ENCODE results near the gene RPH3AL. TPM values are rescaled to one million over a fixed set of nuclear protein-coding genes. Genes with fewer than 3 reads are reported as not detected.
"Not testable (repeated sequence)": the region's sequence is repeated elsewhere in the genome, so short reads cannot be mapped to it uniquely, and the experiment has no call there.

RPH3AL gene
- total RNA-seq, 4 donors from 2014 or later: 31.4 to 92.4 (median 48.6) TPM

GRCh38 chr17:376936-377863 lies 24.6 kb upstream of the RPH3AL start:
- TF ChIP-seq, protein P1, sequence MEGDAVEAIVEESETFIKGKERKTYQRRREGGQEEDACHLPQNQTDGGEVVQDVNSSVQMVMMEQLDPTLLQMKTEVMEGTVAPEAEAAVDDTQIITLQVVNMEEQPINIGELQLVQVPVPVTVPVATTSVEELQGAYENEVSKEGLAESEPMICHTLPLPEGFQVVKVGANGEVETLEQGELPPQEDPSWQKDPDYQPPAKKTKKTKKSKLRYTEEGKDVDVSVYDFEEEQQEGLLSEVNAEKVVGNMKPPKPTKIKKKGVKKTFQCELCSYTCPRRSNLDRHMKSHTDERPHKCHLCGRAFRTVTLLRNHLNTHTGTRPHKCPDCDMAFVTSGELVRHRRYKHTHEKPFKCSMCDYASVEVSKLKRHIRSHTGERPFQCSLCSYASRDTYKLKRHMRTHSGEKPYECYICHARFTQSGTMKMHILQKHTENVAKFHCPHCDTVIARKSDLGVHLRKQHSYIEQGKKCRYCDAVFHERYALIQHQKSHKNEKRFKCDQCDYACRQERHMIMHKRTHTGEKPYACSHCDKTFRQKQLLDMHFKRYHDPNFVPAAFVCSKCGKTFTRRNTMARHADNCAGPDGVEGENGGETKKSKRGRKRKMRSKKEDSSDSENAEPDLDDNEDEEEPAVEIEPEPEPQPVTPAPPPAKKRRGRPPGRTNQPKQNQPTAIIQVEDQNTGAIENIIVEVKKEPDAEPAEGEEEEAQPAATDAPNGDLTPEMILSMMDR (IDR thresholded peaks at IDR 0.05): no peak
- TF ChIP-seq POLR2A (IDR thresholded peaks at IDR 0.05): no peak
- H3K27me3 ChIP-seq: no peaks in the 10 kb centered on the region
- no peaks in the 10 kb centered on the region for H3K36me3 ChIP-seq
- no peaks in the 10 kb centered on the region for H3K9me3 ChIP-seq
- DNase-seq: peak in 1 of 3 donors; percentile 44
- no peak overlapping the region for H3K4me3 ChIP-seq
- H3K4me1 ChIP-seq: no peaks in the 10 kb centered on the region
- peak overlapping the region in 1 of 4 donors; percentile 42 for H3K27ac ChIP-seq

DNA sequence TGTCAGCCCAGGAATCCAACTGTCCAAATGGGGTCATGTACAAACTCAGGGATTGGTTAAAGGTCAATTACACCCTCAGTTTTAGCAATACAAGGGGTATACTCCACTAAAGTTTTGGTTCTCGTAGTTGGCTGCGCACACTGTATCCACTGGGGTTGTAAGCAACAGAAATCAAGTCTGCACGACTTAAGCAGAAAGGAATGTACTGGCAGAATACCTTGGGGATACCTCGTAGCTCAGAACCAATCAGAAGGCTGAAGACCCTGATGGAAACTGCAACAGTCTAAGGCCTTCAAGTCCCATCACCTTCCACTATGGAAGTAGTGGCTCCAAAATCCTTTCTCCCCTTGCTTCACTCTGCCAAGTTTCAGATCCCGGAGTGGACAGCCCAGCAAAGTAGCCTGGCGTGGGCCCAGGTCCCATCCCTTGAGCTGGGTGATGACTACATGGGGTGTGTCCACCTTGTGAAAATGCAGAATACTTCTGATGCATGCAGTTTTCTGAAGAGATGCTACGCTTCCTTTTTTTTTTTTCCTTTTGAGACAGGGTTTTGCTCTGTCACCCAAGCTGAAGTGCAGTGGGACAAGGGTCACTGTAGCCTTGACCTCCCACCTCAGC lies 21.1 kb upstream of the RPH3AL start:
- Histone ChIP-seq H3K27ac (no peak overlapping the region), H3K36me3 (no peaks in the 10 kb centered on the region), H3K9me3 (no peaks in the 10 kb centered on the region), H3K4me1 (no peaks in the 10 kb centered on the region), H3K4me3 (no peak overlapping the region), H3K27me3 (no peaks in the 10 kb centered on the region)
- no peak for TF ChIP-seq POLR2A (IDR thresholded peaks at IDR 0.05)
- TF ChIP-seq, protein P1 (IDR thresholded peaks at IDR 0.05): no peak
- peak in 1 of 3 donors; percentile 50 for DNase-seq

- Histone ChIP-seq H3K36me3 (no peaks in the 10 kb centered on the region), H3K27me3 (no peaks in the 10 kb centered on the region), H3K4me1 (no peaks in the 10 kb centered on the region), H3K27ac (no peak overlapping the region), H3K4me3 (no peak overlapping the region), H3K9me3 (no peaks in the 10 kb centered on the region)
- no peak for DNase-seq
- TF ChIP-seq, protein P1 (IDR thresholded peaks at IDR 0.05): no peak
- no peak for TF ChIP-seq POLR2A (IDR thresholded peaks at IDR 0.05)
These were observed 19.8 kb upstream of the RPH3AL start for GRCh38 chr17:372157-373152.

DNA sequence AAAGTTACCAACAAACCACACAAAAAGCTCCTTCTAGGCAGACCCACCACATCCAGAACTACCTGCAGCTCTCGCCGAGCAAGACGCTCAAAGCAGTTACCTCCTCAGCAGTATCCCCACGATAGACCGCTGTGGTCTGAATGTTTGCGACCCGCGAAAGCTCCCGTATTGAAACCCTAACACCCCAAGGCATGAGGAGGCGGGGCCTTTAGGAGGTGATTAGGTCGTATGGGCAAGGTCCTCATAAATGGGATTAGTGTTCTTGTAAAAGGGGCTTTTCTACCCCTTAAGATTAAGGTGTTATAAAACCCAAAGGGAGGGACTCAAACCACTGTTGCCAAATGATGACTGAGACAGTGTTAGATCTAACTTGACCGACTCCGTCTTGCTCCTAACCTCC lies 19.0 kb upstream of the RPH3AL start:
- no peaks in the 10 kb centered on the region for H3K9me3 ChIP-seq
- no peak overlapping the region for H3K27ac ChIP-seq
- H3K4me1 ChIP-seq: no peaks in the 10 kb centered on the region
- DNase-seq: peak in 1 of 3 donors; percentile 17
- H3K4me3 ChIP-seq: no peak overlapping the region
- TF ChIP-seq POLR2A (IDR thresholded peaks at IDR 0.05): no peak
- TF ChIP-seq, protein P1 (IDR thresholded peaks at IDR 0.05): no peak
- no peaks in the 10 kb centered on the region for H3K36me3 ChIP-seq
- H3K27me3 ChIP-seq: no peaks in the 10 kb centered on the region

DNA sequence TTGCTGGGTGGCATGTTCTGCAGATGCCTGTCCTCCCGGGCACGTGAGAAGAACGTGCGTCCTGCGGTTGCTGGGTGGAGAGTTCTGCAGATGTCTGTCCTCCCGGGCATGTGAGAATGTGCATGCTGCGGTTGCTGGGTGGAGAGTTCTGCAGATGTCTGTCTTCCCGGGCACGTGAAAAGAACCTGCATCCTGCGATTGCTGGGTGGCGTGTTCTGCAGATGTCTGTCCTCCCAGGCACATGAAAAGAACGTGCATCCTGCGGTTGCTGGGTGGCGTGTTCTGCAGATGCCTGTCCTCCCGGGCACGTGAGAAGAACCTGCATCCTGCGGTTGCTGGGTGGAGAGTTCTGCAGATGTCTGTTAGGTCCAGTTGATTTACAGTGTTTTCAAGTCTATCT lies 15.0 kb upstream of the RPH3AL start:
- H3K27me3 ChIP-seq, H3K9me3 ChIP-seq, H3K36me3 ChIP-seq, H3K4me1 ChIP-seq, H3K27ac ChIP-seq, H3K4me3 ChIP-seq: not testable (repeated sequence)
- DNase-seq: peak in 1 of 3 donors; percentile 9

DNA sequence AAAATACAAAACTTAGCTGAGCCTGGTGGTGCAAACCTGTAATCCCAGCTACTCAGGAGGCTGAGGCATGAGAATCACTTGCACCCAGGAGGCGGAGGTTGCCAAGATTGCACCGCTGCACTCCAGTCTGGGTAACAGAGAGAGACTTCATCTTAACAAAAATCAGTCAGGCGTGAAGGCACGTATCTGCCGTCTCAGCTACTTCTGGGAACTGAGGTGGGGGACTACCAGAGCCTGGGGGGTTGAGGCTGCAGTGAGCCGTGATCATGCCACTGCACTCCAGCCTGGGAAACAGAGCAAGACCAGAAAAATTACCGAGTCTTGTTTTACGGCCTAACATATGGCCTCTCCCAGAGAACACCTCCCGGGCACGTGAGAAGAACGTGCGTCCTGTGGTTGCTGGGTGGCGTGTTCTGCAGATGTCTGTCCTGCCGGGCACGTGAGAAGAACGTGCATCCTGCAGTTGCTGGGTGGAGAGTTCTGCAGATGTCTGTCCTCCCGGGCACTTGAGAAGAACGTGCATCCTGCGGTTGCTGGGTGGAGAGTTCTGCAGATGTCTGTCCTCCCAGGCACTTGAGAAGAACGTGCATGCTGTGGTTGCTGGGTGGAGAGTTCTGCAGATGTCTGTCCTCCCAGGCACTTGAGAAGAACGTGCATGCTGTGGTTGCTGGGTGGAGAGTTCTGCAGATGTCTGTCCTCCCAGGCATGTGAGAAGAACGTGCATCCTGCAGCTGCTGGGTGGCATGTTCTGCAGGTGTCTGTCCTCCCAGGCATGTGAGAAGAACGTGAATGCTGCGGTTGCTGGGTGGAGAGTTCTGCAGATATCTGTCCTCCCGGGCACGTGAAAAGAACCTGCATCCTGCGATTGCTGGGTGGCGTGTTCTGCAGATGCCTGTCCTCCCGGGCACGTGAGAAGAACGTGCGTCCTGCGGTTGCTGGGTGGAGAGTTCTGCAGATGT lies 14.3 kb upstream of the RPH3AL start:
- H3K4me3 ChIP-seq, H3K27me3 ChIP-seq, H3K36me3 ChIP-seq, H3K27ac ChIP-seq, DNase-seq, H3K9me3 ChIP-seq, H3K4me1 ChIP-seq: not testable (repeated sequence)

All from Peyer's patch (tissue), 4 donors.